Measurements from ENCODE around the gene ERCC8.
"Not testable (repeated sequence)": the region's sequence is repeated elsewhere in the genome, so short reads cannot be mapped to it uniquely, and the experiment has no call there.

ERCC8 gene

GRCh38 chr5:60944904-60945812 lies at the start of gene ERCC8, which contains the start of gene NDUFAF2:
ERCC8 (minus strand) TSS chr5:60945070; CDS start chr5:60945008, 62 bp downstream.
NDUFAF2 (plus strand) TSS chr5:60945205; CDS start chr5:60945256, 51 bp downstream.
- TF ChIP-seq, protein P1, sequence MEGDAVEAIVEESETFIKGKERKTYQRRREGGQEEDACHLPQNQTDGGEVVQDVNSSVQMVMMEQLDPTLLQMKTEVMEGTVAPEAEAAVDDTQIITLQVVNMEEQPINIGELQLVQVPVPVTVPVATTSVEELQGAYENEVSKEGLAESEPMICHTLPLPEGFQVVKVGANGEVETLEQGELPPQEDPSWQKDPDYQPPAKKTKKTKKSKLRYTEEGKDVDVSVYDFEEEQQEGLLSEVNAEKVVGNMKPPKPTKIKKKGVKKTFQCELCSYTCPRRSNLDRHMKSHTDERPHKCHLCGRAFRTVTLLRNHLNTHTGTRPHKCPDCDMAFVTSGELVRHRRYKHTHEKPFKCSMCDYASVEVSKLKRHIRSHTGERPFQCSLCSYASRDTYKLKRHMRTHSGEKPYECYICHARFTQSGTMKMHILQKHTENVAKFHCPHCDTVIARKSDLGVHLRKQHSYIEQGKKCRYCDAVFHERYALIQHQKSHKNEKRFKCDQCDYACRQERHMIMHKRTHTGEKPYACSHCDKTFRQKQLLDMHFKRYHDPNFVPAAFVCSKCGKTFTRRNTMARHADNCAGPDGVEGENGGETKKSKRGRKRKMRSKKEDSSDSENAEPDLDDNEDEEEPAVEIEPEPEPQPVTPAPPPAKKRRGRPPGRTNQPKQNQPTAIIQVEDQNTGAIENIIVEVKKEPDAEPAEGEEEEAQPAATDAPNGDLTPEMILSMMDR (IDR thresholded peaks at IDR 0.05; ENCODE audit: control insufficient read depth, extremely low read depth, insufficient read depth): no peak
- H3K4me3 ChIP-seq (ENCODE audit: low read depth, low read length): peak within 1 kb of the TSS; percentile 95
- peak; percentile 72 for DNase-seq (ENCODE audit: low read depth)

DNA sequence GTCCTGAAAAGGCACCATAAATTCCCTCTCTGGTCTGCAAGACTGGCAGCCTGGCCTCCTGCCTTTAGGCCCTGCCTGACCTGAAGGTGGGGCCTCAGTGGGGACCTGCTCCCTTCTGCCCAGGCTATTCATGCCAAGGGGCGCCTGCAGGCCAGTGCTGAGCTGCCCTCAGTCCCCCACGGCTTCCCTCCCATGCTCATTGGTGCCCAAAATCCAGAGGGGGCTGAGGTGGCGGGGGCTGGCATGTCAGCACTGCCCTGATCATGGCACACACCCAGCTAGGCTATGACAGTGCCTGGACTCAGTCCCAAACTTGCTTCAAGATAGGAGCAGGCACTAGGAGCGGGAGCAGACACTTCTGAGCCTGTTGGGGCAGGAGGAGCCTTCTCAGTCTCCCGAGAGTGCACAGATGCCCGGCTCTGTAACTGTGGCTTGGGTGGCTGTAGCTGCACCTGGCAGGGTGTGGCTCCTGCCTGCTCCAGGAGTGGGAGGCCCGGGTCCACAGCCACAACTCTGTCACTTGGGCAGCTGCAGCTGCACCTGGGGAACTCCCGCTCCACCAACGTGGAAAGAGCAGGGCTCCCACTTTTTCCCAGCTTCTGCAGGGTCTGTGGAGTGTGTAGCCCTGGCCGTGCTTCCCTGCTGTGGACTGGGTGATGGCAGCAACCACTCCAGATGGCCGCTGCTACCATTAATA lies 49.2 kb upstream of the ERCC8 start:
- H3K4me3 ChIP-seq (ENCODE audit: low read depth, low read length): no peak overlapping the region
- no peak for DNase-seq (ENCODE audit: low read depth)
- TF ChIP-seq, protein P1 (IDR thresholded peaks at IDR 0.05; ENCODE audit: control insufficient read depth, extremely low read depth, insufficient read depth): no peak

DNA sequence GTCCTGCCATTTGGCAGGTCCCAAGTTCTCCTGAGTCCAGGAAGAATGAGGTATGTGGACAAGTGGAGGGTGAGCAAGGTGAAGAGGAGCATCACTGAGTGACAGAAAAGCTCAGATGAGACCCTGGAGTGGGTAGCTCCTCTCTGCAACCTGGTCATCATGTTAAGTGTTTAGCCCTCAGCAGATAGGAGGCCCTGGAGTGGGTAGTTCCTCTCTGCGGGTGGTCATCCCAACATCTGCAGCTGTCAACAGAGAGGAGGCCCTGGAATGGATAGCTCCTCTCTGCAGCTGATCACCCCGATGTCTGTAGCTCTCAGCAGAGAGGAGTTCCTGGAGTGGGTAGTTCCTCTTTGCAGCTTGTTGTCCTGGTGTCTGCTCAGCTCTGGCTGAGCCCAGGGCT lies 48.6 kb upstream of the ERCC8 start:
- TF ChIP-seq, protein P1 (IDR thresholded peaks at IDR 0.05; ENCODE audit: control insufficient read depth, extremely low read depth, insufficient read depth): no peak
- DNase-seq (ENCODE audit: low read depth): no peak
- H3K4me3 ChIP-seq (ENCODE audit: low read depth, low read length): no peak overlapping the region

GRCh38 chr5:60992871-60993270 lies 48.0 kb upstream of the ERCC8 start:
- H3K4me3 ChIP-seq (ENCODE audit: low read depth, low read length): no peak overlapping the region
- TF ChIP-seq, protein P1 (IDR thresholded peaks at IDR 0.05; ENCODE audit: control insufficient read depth, extremely low read depth, insufficient read depth): no peak
- DNase-seq (ENCODE audit: low read depth): no peak

GRCh38 chr5:60989790-60990189 lies 44.9 kb upstream of the ERCC8 start:
- no peak for DNase-seq (ENCODE audit: low read depth)
- TF ChIP-seq, protein P1 (IDR thresholded peaks at IDR 0.05; ENCODE audit: control insufficient read depth, extremely low read depth, insufficient read depth): no peak

GRCh38 chr5:60982127-60982526 lies 37.3 kb upstream of the ERCC8 start:
- not testable (repeated sequence) for DNase-seq (ENCODE audit: low read depth); H3K4me3 ChIP-seq (ENCODE audit: low read depth, low read length)

More at GRCh38 chr5:60989790-60990189, 44.9 kb upstream of the ERCC8 start:
- H3K4me3 ChIP-seq (ENCODE audit: low read depth, low read length): no peak overlapping the region

GRCh38 chr5:60980511-60980910 lies 35.6 kb upstream of the ERCC8 start:
- H3K4me3 ChIP-seq (ENCODE audit: low read depth, low read length): no peak overlapping the region
- no peak for DNase-seq (ENCODE audit: low read depth)
- TF ChIP-seq, protein P1 (IDR thresholded peaks at IDR 0.05; ENCODE audit: control insufficient read depth, extremely low read depth, insufficient read depth): no peak
